ENCODE data around the gene ABHD1. TPM values are rescaled to one million over a fixed set of nuclear protein-coding genes. Genes with fewer than 3 reads are reported as not detected.

Gene ABHD1
- total and polyA plus RNA-seq, 7 experiments from 2014 or later, result 0.53 to 2.0 (median 0.90) TPM

DNA sequence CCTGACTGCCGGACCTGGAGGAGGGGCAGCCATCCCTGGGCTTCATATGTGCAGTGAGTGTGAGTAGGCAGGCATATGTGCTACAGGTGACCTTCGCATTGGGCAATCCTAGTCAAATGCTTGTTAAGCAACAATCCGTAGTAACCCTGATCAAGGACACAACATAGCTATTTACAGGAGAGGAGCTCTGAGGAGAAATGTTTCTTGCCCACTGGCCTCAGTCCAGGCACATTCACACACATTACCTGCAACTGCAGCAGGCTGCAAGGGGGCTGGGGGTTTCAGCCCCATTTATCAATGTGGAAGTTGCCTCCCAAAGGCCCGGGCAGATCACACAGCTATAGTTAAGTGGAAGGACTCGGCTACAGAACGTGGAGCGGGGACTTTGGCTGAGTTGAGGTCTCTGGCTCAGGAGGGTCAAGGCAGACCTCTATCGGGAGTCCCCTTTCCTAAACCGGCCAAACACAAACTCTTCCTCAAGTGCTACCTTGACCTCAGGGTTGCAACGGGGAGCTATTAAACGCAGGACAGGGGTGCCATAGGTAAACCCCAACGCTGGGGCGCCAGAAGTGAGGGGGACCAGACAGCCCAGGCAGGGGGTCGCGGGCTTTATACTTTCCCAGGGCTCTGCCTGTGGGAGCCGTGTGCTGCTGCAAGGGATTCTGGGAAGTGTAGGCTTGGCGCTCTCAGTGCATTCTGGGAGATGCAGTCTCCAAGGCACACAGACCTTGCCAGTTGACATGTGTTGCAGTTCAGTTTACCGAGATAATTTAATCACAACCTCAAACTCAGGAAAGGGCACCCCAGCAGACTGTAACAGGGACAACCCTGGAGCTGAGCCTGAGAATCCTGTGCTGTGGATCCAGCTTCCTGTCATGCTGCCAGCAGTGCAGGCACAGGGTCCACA, 27.6 kb upstream of the ABHD1 start:
- H3K4me1 ChIP-seq (ENCODE audit: control insufficient read depth in 2 of 2, insufficient read depth in 2 of 2, low read length in 2 of 2), result peaks cover 0 to 4% of the 10 kb centered on the region in 2 donors
- H3K36me3 ChIP-seq (ENCODE audit: control insufficient read depth in 2 of 3, insufficient read depth in 3 of 3, low read length in 3 of 3), result no peaks in the 10 kb centered on the region
- intact Hi-C loops (cut with micrococcal nuclease), result loop anchor here in 1 of 2 donors (1.0 kb wide), 1 partner anchor 10 kb away; the partner anchor contains the start of gene KHK
- Mint-ChIP-seq H3K27me3 (no peaks in the 10 kb centered on the region), H3K27ac (peak overlapping the region in 2 of 9 donors; percentile 25 to 41), H3K4me3 (peak overlapping the region in 9 of 10 donors; percentile 29 to 76 (median 67)), H3K4me1 (peaks cover 9 to 16% (median 11%) of the 10 kb centered on the region in 7 donors), H3K9me3 (no peaks in the 10 kb centered on the region), H3K36me3 (no peaks in the 10 kb centered on the region)
- ChIA-PET POLR2A (interaction anchor here (0.6 to 2.9 kb wide), 4 partner anchors 9 to 175 kb away, joined by 3 to 18 read pairs (median 4); partner anchors contain the start of genes ABHD1 and KHK), CTCF (interaction anchor here (0.6 to 1.3 kb wide), 6 partner anchors 16 to 514 kb away, joined by 3 to 4 read pairs (median 3); no protein-coding TSS in a partner anchor)
- peak; percentile 80 for ATAC-seq
- no peak overlapping the region for H3K27ac ChIP-seq (ENCODE audit: low read depth, low read length)
- peak in 4 of 9 donors; percentile 21 to 44 (median 39) for DNase-seq
- H3K9me3 ChIP-seq (ENCODE audit: control insufficient read depth in 2 of 3, low read length in 3 of 3), result no peaks in the 10 kb centered on the region
- H3K27me3 ChIP-seq (ENCODE audit: control insufficient read depth in 2 of 2, insufficient read depth in 2 of 2, low read length in 2 of 2), result no peaks in the 10 kb centered on the region
- peak overlapping the region; percentile 25 for H3K4me3 ChIP-seq (ENCODE audit: low read length)

- Histone ChIP-seq H3K27ac (ENCODE audit: low read depth, low read length) (no peak overlapping the region), H3K27me3 (ENCODE audit: control insufficient read depth in 2 of 2, insufficient read depth in 2 of 2, low read length in 2 of 2) (no peaks in the 10 kb centered on the region), H3K4me3 (ENCODE audit: low read length) (no peak overlapping the region), H3K4me1 (ENCODE audit: control insufficient read depth in 2 of 2, insufficient read depth in 2 of 2, low read length in 2 of 2) (peaks cover 0 to 4% of the 10 kb centered on the region in 2 donors), H3K9me3 (ENCODE audit: control insufficient read depth in 2 of 3, low read length in 3 of 3) (no peaks in the 10 kb centered on the region), H3K36me3 (ENCODE audit: control insufficient read depth in 2 of 3, insufficient read depth in 3 of 3, low read length in 3 of 3) (no peaks in the 10 kb centered on the region)
- DNase-seq (no peak), ATAC-seq (peak; percentile 26)
- ChIA-PET CTCF (interaction anchor here (0.5 to 1.7 kb wide), 7 partner anchors 10 to 206 kb away, joined by 3 to 12 read pairs (median 3); partner anchors contain the start of gene KHK), POLR2A (interaction anchor here (0.6 to 2.9 kb wide), 4 partner anchors 8 to 175 kb away, joined by 3 to 18 read pairs (median 4); partner anchors contain the start of genes ABHD1 and KHK)
- Mint-ChIP-seq H3K27me3 (no peaks in the 10 kb centered on the region), H3K36me3 (no peaks in the 10 kb centered on the region), H3K9me3 (no peaks in the 10 kb centered on the region), H3K27ac (peak overlapping the region in 1 of 9 donors; percentile 21), H3K4me3 (peak overlapping the region in 2 of 10 donors; percentile 67 to 73), H3K4me1 (peaks cover 6 to 16% (median 11%) of the 10 kb centered on the region in 7 donors)
- intact Hi-C loops (cut with micrococcal nuclease), result loop anchor here in 1 of 2 donors (1.0 kb wide), 1 partner anchor 11 kb away; the partner anchor contains the start of gene KHK
Measured at GRCh38 chr2:27096748-27097297, 26.8 kb upstream of the ABHD1 start.

- H3K27ac ChIP-seq (ENCODE audit: low read depth, low read length), result no peak overlapping the region
- H3K27me3 ChIP-seq (ENCODE audit: control insufficient read depth in 2 of 2, insufficient read depth in 2 of 2, low read length in 2 of 2), result no peaks in the 10 kb centered on the region
- H3K9me3 Mint-ChIP-seq, result no peaks in the 10 kb centered on the region
- H3K4me3 ChIP-seq (ENCODE audit: low read length), result no peak overlapping the region
- H3K4me1 Mint-ChIP-seq, result peaks cover 6 to 16% (median 11%) of the 10 kb centered on the region in 7 donors
- CTCF ChIA-PET, result interaction anchor here (0.9 to 1.7 kb wide), 5 partner anchors 10 to 205 kb away, joined by 3 to 12 read pairs (median 4); partner anchors contain the start of gene KHK
- no peaks in the 10 kb centered on the region for H3K27me3 Mint-ChIP-seq
- POLR2A ChIA-PET, result interaction anchor here (1.1 to 2.9 kb wide), 3 partner anchors 8 to 26 kb away, joined by 3 to 18 read pairs (median 6); partner anchors contain the start of genes ABHD1 and KHK
- ATAC-seq, result no peak
- no peak for DNase-seq
- no peaks in the 10 kb centered on the region for H3K36me3 Mint-ChIP-seq
- intact Hi-C loops (cut with micrococcal nuclease), result no loop called here
- H3K4me3 Mint-ChIP-seq, result no peak overlapping the region
- H3K27ac Mint-ChIP-seq, result no peak overlapping the region
- peaks cover 0 to 4% of the 10 kb centered on the region in 2 donors for H3K4me1 ChIP-seq (ENCODE audit: control insufficient read depth in 2 of 2, insufficient read depth in 2 of 2, low read length in 2 of 2)
- H3K9me3 ChIP-seq (ENCODE audit: control insufficient read depth in 2 of 3, low read length in 3 of 3), result no peaks in the 10 kb centered on the region
- no peaks in the 10 kb centered on the region for H3K36me3 ChIP-seq (ENCODE audit: control insufficient read depth in 2 of 3, insufficient read depth in 3 of 3, low read length in 3 of 3)
Measured at GRCh38 chr2:27097341-27097740, 26.3 kb upstream of the ABHD1 start.

DNA sequence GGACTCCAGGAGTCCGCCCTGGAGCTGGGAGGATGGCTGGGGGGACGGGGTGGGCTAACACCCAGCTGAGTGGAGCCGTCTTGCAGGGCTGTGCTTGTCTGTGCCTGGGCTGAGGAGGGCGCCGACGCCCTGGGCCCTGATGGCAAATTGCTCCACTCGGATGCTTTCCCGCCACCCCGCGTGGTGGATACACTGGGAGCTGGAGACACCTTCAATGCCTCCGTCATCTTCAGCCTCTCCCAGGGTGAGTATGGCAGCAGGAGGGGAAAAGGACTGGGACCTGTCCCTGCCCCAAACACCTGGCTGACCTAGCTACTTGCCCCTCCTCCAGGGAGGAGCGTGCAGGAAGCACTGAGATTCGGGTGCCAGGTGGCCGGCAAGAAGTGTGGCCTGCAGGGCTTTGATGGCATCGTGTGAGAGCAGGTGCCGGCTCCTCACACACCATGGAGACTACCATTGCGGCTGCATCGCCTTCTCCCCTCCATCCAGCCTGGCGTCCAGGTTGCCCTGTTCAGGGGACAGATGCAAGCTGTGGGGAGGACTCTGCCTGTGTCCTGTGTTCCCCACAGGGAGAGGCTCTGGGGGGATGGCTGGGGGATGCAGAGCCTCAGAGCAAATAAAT, 24.2 kb upstream of the ABHD1 start:
- Mint-ChIP-seq H3K27ac (no peak overlapping the region), H3K36me3 (no peaks in the 10 kb centered on the region), H3K4me1 (peaks cover 6 to 16% (median 10%) of the 10 kb centered on the region in 7 donors), H3K27me3 (peaks cover 0 to 3% (median 0%) of the 10 kb centered on the region in 5 donors), H3K9me3 (no peaks in the 10 kb centered on the region), H3K4me3 (no peak overlapping the region)
- ATAC-seq (no peak), DNase-seq (no peak)
- Histone ChIP-seq H3K4me3 (ENCODE audit: low read length) (no peak overlapping the region), H3K4me1 (ENCODE audit: control insufficient read depth in 2 of 2, insufficient read depth in 2 of 2, low read length in 2 of 2) (peaks cover 0 to 4% of the 10 kb centered on the region in 2 donors), H3K36me3 (ENCODE audit: control insufficient read depth in 2 of 3, insufficient read depth in 3 of 3, low read length in 3 of 3) (no peaks in the 10 kb centered on the region), H3K9me3 (ENCODE audit: control insufficient read depth in 2 of 3, low read length in 3 of 3) (no peaks in the 10 kb centered on the region), H3K27me3 (ENCODE audit: control insufficient read depth in 2 of 2, insufficient read depth in 2 of 2, low read length in 2 of 2) (no peaks in the 10 kb centered on the region), H3K27ac (ENCODE audit: low read depth, low read length) (no peak overlapping the region)
- intact Hi-C loops (cut with micrococcal nuclease), result no loop called here
- POLR2A ChIA-PET, result interaction anchor here (0.6 kb wide), 1 partner anchor 1342 kb away, joined by 3 read pairs; no protein-coding TSS in a partner anchor
- CTCF ChIA-PET, result interaction anchor here (0.6 to 2.7 kb wide), 7 partner anchors 9 to 204 kb away, joined by 3 to 12 read pairs (median 4); no protein-coding TSS in a partner anchor

- Mint-ChIP-seq H3K36me3 (no peaks in the 10 kb centered on the region), H3K27ac (no peak overlapping the region), H3K4me1 (peaks cover 6 to 16% (median 10%) of the 10 kb centered on the region in 7 donors), H3K4me3 (no peak overlapping the region), H3K9me3 (no peaks in the 10 kb centered on the region), H3K27me3 (peaks cover 0 to 4% (median 0%) of the 10 kb centered on the region in 5 donors)
- POLR2A ChIA-PET, result no interaction called here
- Histone ChIP-seq H3K36me3 (ENCODE audit: control insufficient read depth in 2 of 3, insufficient read depth in 3 of 3, low read length in 3 of 3) (no peaks in the 10 kb centered on the region), H3K27me3 (ENCODE audit: control insufficient read depth in 2 of 2, insufficient read depth in 2 of 2, low read length in 2 of 2) (no peaks in the 10 kb centered on the region), H3K4me1 (ENCODE audit: control insufficient read depth in 2 of 2, insufficient read depth in 2 of 2, low read length in 2 of 2) (peaks cover 0 to 4% of the 10 kb centered on the region in 2 donors), H3K27ac (ENCODE audit: low read depth, low read length) (no peak overlapping the region), H3K9me3 (ENCODE audit: control insufficient read depth in 2 of 3, low read length in 3 of 3) (no peaks in the 10 kb centered on the region), H3K4me3 (ENCODE audit: low read length) (no peak overlapping the region)
- CTCF ChIA-PET, result interaction anchor here (0.6 to 2.7 kb wide), 5 partner anchors 63 to 203 kb away, joined by 3 to 12 read pairs (median 11); no protein-coding TSS in a partner anchor
- intact Hi-C loops (cut with micrococcal nuclease), result no loop called here
- ATAC-seq (no peak), DNase-seq (no peak)
Measured at GRCh38 chr2:27100036-27100435, 23.6 kb upstream of the ABHD1 start.

DNA sequence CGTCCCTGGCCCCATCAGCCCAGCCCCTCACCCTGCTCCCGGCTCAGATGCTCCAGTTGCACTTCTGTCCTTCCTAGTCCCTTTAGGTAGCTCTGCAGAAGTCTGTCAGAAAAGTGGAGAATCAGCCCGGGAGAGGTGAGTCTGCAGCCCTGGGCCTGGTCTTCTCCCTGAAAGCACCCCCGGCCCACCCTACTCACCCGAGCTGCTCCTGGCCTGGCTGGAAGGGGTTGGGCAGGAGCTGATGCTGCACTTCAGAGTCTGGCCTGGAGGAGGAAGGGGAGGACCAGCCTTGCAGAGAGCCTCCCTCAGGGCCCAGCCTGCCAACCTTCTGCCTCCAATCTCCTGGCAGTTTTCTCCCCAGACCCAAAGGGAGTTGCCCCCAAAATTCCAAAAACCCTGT, 21.3 kb upstream of the ABHD1 start:
- H3K4me3 ChIP-seq (ENCODE audit: low read length), result no peak overlapping the region
- H3K27ac Mint-ChIP-seq, result no peak overlapping the region
- H3K27ac ChIP-seq (ENCODE audit: low read depth, low read length), result no peak overlapping the region
- no peaks in the 10 kb centered on the region for H3K9me3 ChIP-seq (ENCODE audit: control insufficient read depth in 2 of 3, low read length in 3 of 3)
- ChIA-PET CTCF (interaction anchor here (0.6 to 1.1 kb wide), 3 partner anchors 28 to 201 kb away, joined by 3 to 4 read pairs (median 3); partner anchors contain the start of gene MAPRE3), POLR2A (no interaction called here)
- no peak for DNase-seq
- no peaks in the 10 kb centered on the region for H3K36me3 Mint-ChIP-seq
- no peaks in the 10 kb centered on the region for H3K4me1 ChIP-seq (ENCODE audit: control insufficient read depth in 2 of 2, insufficient read depth in 2 of 2, low read length in 2 of 2)
- intact Hi-C loops (cut with micrococcal nuclease), result no loop called here
- ATAC-seq, result no peak
- H3K4me3 Mint-ChIP-seq, result no peak overlapping the region
- H3K27me3 Mint-ChIP-seq, result peaks cover 0 to 8% (median 4%) of the 10 kb centered on the region in 5 donors
- H3K27me3 ChIP-seq (ENCODE audit: control insufficient read depth in 2 of 2, insufficient read depth in 2 of 2, low read length in 2 of 2), result no peaks in the 10 kb centered on the region
- no peaks in the 10 kb centered on the region for H3K9me3 Mint-ChIP-seq
- peaks cover 0 to under 1% (median 0%) of the 10 kb centered on the region in 7 donors for H3K4me1 Mint-ChIP-seq
- H3K36me3 ChIP-seq (ENCODE audit: control insufficient read depth in 2 of 3, insufficient read depth in 3 of 3, low read length in 3 of 3), result no peaks in the 10 kb centered on the region

All from naive thymus-derived CD4-positive, alpha-beta T cell (primary cell).